Heart right ventricle (tissue), 16 donors: Measurements from ENCODE around the gene DDX10. TPM values are rescaled to one million over a fixed set of nuclear protein-coding genes. Genes with fewer than 3 reads are reported as not detected.
A peak's percentile ranks its signal among the peaks of the same experiment; 100 is the strongest.

Source experiments
- ATAC-seq, 8 donors: fragments of 200-7000 bp; cut with Tn5 transposase; one replicate each; pipeline ENCODE4 v1.9.1; 2020; ENCODE audit warnings: mild to moderate bottlenecking in 8 of 8, moderate library complexity in 8 of 8, moderate number of reproducible peaks in 1 of 8
- DNase-seq, 2 donors: peaks; one replicate each; pipeline ENCODE4 v3.0.0-alpha.2; 2020
- H3K27ac ChIP-seq, 10 donors: fragments of 200-600 bp; sonication (generic) in 2 of 10; one replicate each; pipeline versions ENCODE4 v1.5.0 to v1.8.0; 2020 to 2022; ENCODE audit warnings: mild to moderate bottlenecking in 3 of 10
- H3K27me3 ChIP-seq, 7 donors: fragments of 200-600 bp; one replicate each; pipeline ENCODE4 v1.8.0; 2021 to 2022; ENCODE audit warnings: mild to moderate bottlenecking in 2 of 7
- H3K36me3 ChIP-seq, 9 donors: fragments of 200-600 bp; sonication (generic) in 1 of 9; one replicate each; pipeline versions ENCODE4 v1.5.0 to v1.8.0; 2020 to 2022; ENCODE audit warnings: mild to moderate bottlenecking in 2 of 9
- H3K4me1 ChIP-seq, 9 donors: fragments of 200-600 bp; sonication (generic) in 1 of 9; one replicate each; pipeline versions ENCODE4 v1.5.0 to v1.8.0; 2020 to 2022; ENCODE audit warnings: mild to moderate bottlenecking in 4 of 9
- H3K4me3 ChIP-seq, 10 donors: fragments of 200-600 bp; sonication (generic) in 2 of 10; one replicate each; pipeline versions ENCODE4 v1.5.0 to v1.8.0; 2020 to 2022; ENCODE audit warnings: mild to moderate bottlenecking in 7 of 10, moderate library complexity in 2 of 10
- H3K9me3 ChIP-seq, 11 donors: fragments of 200-600 bp in 10 of 11; sonication (generic) in 2 of 11; one replicate each; pipeline versions ENCODE4 v1.5.0 to v1.8.0; 2013 to 2022; ENCODE audit warnings: mild to moderate bottlenecking in 2 of 11, control low read depth in 1 of 11, moderate library complexity in 1 of 11
- CTCF ChIP-seq, 9 donors: fragments of 200-600 bp; sonication (generic) in 2 of 9; IDR thresholded peaks; one replicate each; pipeline versions ENCODE4 v1.5.0 to v1.8.0; 2021 to 2022; ENCODE audit warnings: antibody characterized with exemption in 9 of 9, mild to moderate bottlenecking in 5 of 9, moderate library complexity in 1 of 9
- WGBS, 2 donors: extraction: QIAGEN DNeasy Blood & Tissue Kit; methylation state at CpG; one replicate each; pipeline ENCODE4 v1.1.7; 2013; ENCODE audit warnings: inconsistent platforms in 1 of 2; 5-methylcytosine and 5-hydroxymethylcytosine counted together
- intact Hi-C, 10 donors: fragments of 100-400 bp; cut with DNase I; formaldehyde crosslinking; loops; one replicate each; pipeline versions ENCODE4 v1.11.1 to v1.14.2; 2022
- polyA plus RNA-seq, 2 donors: library from polyadenylated mRNA; stranded (reverse); fragments of 200-250 nt; gene quantifications; one replicate each; pipeline ENCODE4 v1.2.3, GENCODE V29; 2013
- total RNA-seq, 10 donors: library from RNA; stranded (reverse); fragmentation: NEBNext Ultra II Directional in 3 of 10; extraction: Animal tissue kit (Norgen Biotek cat#: 25700) in 3 of 10; gene quantifications; one replicate each; pipeline versions ENCODE4 v1.2.1 to v1.2.4, GENCODE V29; 2021 to 2023
- donor health status: Arrhythmogenic right ventricular cardiomyopathy.
- donor health status: ischemic (EF 13 %, LVEDD 7.1; RV severe dilation, severe dysfunction).
- donor health status: healthy with polysubstance abuse.
- donor health status: DM: no; HTN: yes; CAD: no.
- donor health status: DM: no; HTN: no; CAD: no.
- donor health status: ischemic (EF 25% LVEDD 6.9; RV normal size, moderate dysfunction).
- donor health status: ischemic (EF 25% LVEDD 5.7; RV mildly dilated, moderate dysfunction).
- donor health status: healthy.
- donor health status: DM: yes; HTN: yes; CAD: no.
- donor health status: Ischemic cardiomyopathy.
- donor health status: ischemic (EF 35%, LVEDD 5.7; RV mildly dilated, moderate dysfunction).
- donor health status: nonischemic (EF 11% LVEDD 7.7; RV severe dilation, severe dysfunction).
- donor health status: DM: yes; HTN: yes; CAD: no.
- donor health status: PGD.
- donor health status: ischemic (EF 29% LVEDD 5.4; RV normal size, mild dysfunction).
- donor health status: nonischemic (EF 23%, LVEDD 6.1; RV moderate dilation, normal function).

DDX10 gene
- total and polyA plus RNA-seq, 12 donors = 9.3 to 15.3 (median 11.5) TPM

- DNase-seq = no peak
- Histone ChIP-seq H3K4me3 (no peak overlapping the region), H3K27ac (no peak overlapping the region), H3K9me3 (no peaks in the 10 kb centered on the region), H3K36me3 (no peaks in the 10 kb centered on the region), H3K4me1 (peaks cover 0 to 18% (median 0%) of the 10 kb centered on the region in 9 donors), H3K27me3 (no peaks in the 10 kb centered on the region)
- intact Hi-C loops = no loop called here
- ATAC-seq = no peak
- 93 to 95% methylated on average over 4 of the region's 4 CpGs for WGBS, 2 donors
- no peak for TF ChIP-seq CTCF (IDR thresholded peaks at IDR 0.05)
Observed at GRCh38 chr11:108963118-108963517, 298.2 kb downstream of the DDX10 start.

- Histone ChIP-seq H3K36me3 (no peaks in the 10 kb centered on the region), H3K4me3 (no peak overlapping the region), H3K9me3 (peaks cover 0 to 7% (median 0%) of the 10 kb centered on the region in 11 donors), H3K27me3 (no peaks in the 10 kb centered on the region), H3K27ac (no peak overlapping the region), H3K4me1 (peaks cover 0 to 22% (median 0%) of the 10 kb centered on the region in 9 donors)
- TF ChIP-seq CTCF (IDR thresholded peaks at IDR 0.05) = no peak
- intact Hi-C loops = loop anchor here in 1 of 10 donors (5.0 kb wide), 1 partner anchor 107 kb away; no protein-coding TSS in a partner anchor
- 75 to 76% methylated on average over 10 of the region's 10 CpGs for WGBS, 2 donors
- DNase-seq = no peak
- ATAC-seq = no peak
Observed at GRCh38 chr11:108965306-108966001, 300.6 kb downstream of the DDX10 start.

GRCh38 chr11:108966206-108966605 is 301.3 kb downstream of the DDX10 start:
- peaks cover 0 to 22% (median 0%) of the 10 kb centered on the region in 9 donors for H3K4me1 ChIP-seq
- ATAC-seq = no peak
- no peaks in the 10 kb centered on the region for H3K27me3 ChIP-seq
- 88 to 89% methylated on average over 4 of the region's 4 CpGs for WGBS, 2 donors
- H3K27ac ChIP-seq = peak overlapping the region in 2 of 10 donors; percentile 67 to 75
- intact Hi-C loops = loop anchor here in 1 of 10 donors (5.0 kb wide), 1 partner anchor 106 kb away; no protein-coding TSS in a partner anchor
- no peak for TF ChIP-seq CTCF (IDR thresholded peaks at IDR 0.05)
- H3K36me3 ChIP-seq = no peaks in the 10 kb centered on the region
- peaks cover 0 to 8% (median 0%) of the 10 kb centered on the region in 11 donors for H3K9me3 ChIP-seq
- H3K4me3 ChIP-seq = no peak overlapping the region
- no peak for DNase-seq

- ATAC-seq (peak in 6 of 8 donors; percentile 33 to 78 (median 59)), DNase-seq (no peak)
- Histone ChIP-seq H3K4me3 (no peak overlapping the region), H3K27ac (peak overlapping the region in 6 of 10 donors; percentile 63 to 79 (median 72)), H3K4me1 (peaks cover 0 to 22% (median 0%) of the 10 kb centered on the region in 9 donors), H3K36me3 (no peaks in the 10 kb centered on the region), H3K9me3 (peaks cover 0 to 8% (median 0%) of the 10 kb centered on the region in 11 donors), H3K27me3 (no peaks in the 10 kb centered on the region)
- 33 to 36% methylated on average over 3 of the region's 3 CpGs for WGBS, 2 donors
- TF ChIP-seq CTCF (IDR thresholded peaks at IDR 0.05) = no peak
- intact Hi-C loops = loop anchor here in 2 of 10 donors (1.0 to 5.0 kb wide), 2 partner anchors 104 to 105 kb away; no protein-coding TSS in a partner anchor
Observed at GRCh38 chr11:108966978-108967377, 302.1 kb downstream of the DDX10 start.
